Transverse colon (tissue), 4 donors: Measurements from ENCODE around the gene MANBA. TPM values are rescaled to one million over a fixed set of nuclear protein-coding genes. Genes with fewer than 3 reads are reported as not detected.

Experiments
- DNase-seq: peaks from one replicate; pipeline ENCODE4 v3.0.0-alpha.2; 2019
- H3K27ac ChIP-seq, 4 donors: fragments of 200-600 bp; sonication (generic); 2 replicates each; pipeline ENCODE4 v1.5.1; 2016 to 2018; ENCODE audit warnings: inconsistent platforms in 4 of 4
- H3K27me3 ChIP-seq: fragments of 200-600 bp; sonication (generic); 2 replicates; pipeline ENCODE4 v1.5.1; 2017; ENCODE audit warnings: inconsistent platforms
- H3K36me3 ChIP-seq, 4 donors: fragments of 200-600 bp; sonication (generic); 2 replicates each; pipeline ENCODE4 v1.5.1; 2017 to 2019; ENCODE audit warnings: inconsistent platforms in 4 of 4
- H3K4me1 ChIP-seq, 4 donors: fragments of 200-600 bp; sonication (generic); 2 replicates each; pipeline ENCODE4 v1.5.1; 2017 to 2020; ENCODE audit warnings: inconsistent platforms in 4 of 4
- H3K4me3 ChIP-seq, 4 donors: fragments of 200-600 bp; sonication (generic); 1 replicate in 1 of 4; 2 replicates in 3 of 4; pipeline versions ENCODE4 v1.5.1 to v1.6.1; 2017 to 2019; ENCODE audit warnings: inconsistent platforms in 4 of 4
- H3K9me3 ChIP-seq, 2 donors: fragments of 200-600 bp; sonication (generic); 2 replicates each; pipeline ENCODE4 v1.5.1; 2017 to 2019; ENCODE audit warnings: inconsistent platforms in 2 of 2
- CTCF ChIP-seq, 5 experiments: fragments of 200-600 bp in 3 of 5; fragments of 450-650 bp in 2 of 5; sonication (generic) in 3 of 5; IDR thresholded peaks; 1 replicate in 2 of 5; 2 replicates in 3 of 5; pipeline ENCODE4 v1.5.1; 2016 to 2017; ENCODE audit warnings: antibody characterized with exemption in 5 of 5, inconsistent platforms in 3 of 5, mild to moderate bottlenecking in 2 of 5, moderate library complexity in 1 of 5
- EP300 ChIP-seq: sonication (generic); formaldehyde crosslinking; IDR thresholded peaks from one replicate; pipeline ENCODE4 v1.6.1; 2017; ENCODE audit warnings: antibody characterized with exemption, low read depth
- POLR2A ChIP-seq: fragments of 450-650 bp; IDR thresholded peaks from one replicate; pipeline ENCODE4 v1.6.1; 2016; ENCODE audit warnings: antibody characterized with exemption, mild to moderate bottlenecking, moderate library complexity
- POLR2AphosphoS5 ChIP-seq, 3 donors: sonication (generic); formaldehyde crosslinking; IDR thresholded peaks; one replicate each; pipeline ENCODE4 v1.6.1; 2016; ENCODE audit warnings: antibody characterized with exemption in 3 of 3
- WGBS, 2 donors: methylation state at CpG; one replicate each; pipeline ENCODE4 v1.1.5; 2018; ENCODE audit warnings: low coverage in 1 of 2; 5-methylcytosine and 5-hydroxymethylcytosine counted together
- in situ Hi-C, 4 donors: fragments of 200-750 bp; cut with MboI; loops; one replicate each; pipeline versions ENCODE4 v1.15.0 to v1.15.1; 2017; ENCODE audit warnings: low sequenced_read_pairs in 3 of 4, low pct_ligation_motif_present in 1 of 4, low pct_unique_long_range_greater_than_20kb in 1 of 4
- intact Hi-C: fragments of 100-400 bp; cut with DNase I; formaldehyde crosslinking; loops from one replicate; pipeline ENCODE4 v1.15.1; 2023; ENCODE audit warnings: low total_unique reads
- total RNA-seq, 4 donors: library from RNA; depleted of rRNA; stranded (reverse); fragments of >200 nt; gene quantifications; one replicate each; pipeline ENCODE4 v1.1.0, GENCODE V29; 2016

The MANBA gene
- total RNA-seq, 4 donors from 2014 or later = 7.5 to 110 (median 27.9) TPM

DNA sequence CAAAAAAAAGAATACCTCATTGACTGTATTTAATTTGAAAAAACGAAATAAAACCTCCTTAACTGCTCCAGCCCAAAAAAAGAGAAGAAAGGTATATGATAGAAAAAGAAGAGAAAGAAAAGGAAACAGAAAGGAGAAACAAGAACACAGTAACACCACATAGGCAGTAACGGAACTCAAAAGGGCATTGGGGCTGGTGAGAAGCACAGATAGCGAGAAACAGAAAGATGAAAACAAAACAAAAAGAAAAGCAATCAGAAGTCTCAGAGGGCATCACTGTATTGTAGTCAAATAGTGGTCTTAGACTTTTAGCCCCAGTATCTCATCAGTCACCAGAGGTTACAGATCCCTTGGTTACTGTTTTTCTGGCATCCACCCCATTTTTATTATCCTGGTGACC is 171.0 kb downstream of the MANBA start:
- in situ Hi-C loops = loop anchor here in 1 of 4 donors (25.0 kb wide), 1 partner anchor 152 kb away; no protein-coding TSS in a partner anchor
- intact Hi-C loops = no loop called here
- H3K9me3 ChIP-seq = no peaks in the 10 kb centered on the region

DNA sequence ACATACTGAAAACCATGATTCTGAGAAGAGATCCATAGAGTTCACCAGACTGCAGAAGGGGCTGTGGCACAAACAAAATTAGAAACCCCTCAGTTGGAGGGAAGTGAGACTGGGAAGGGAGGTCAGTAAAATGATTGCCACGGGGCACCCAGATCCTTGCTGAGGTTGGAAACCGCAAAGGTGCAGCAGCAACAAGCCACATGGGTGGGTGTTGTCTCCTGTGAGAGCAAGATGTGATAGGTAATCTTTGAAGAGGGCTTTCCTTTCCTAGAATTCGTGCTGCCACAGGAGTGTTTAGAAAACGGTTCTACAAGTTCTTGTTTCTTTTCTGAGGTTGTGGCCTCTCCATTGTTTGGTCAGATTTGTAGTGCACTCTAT is 174.1 kb downstream of the MANBA start:
- Histone ChIP-seq H3K27ac (no peak overlapping the region), H3K9me3 (no peaks in the 10 kb centered on the region), H3K36me3 (peaks cover 0 to 54% (median 19%) of the 10 kb centered on the region in 4 donors), H3K4me3 (no peak overlapping the region), H3K27me3 (no peaks in the 10 kb centered on the region), H3K4me1 (no peaks in the 10 kb centered on the region)
- WGBS, 2 donors = 70 to 93% methylated on average over 2 to 4 of the region's 4 CpGs
- in situ Hi-C loops = loop anchor here in 1 of 4 donors (25.0 kb wide), 1 partner anchor 149 kb away; no protein-coding TSS in a partner anchor
- TF ChIP-seq CTCF (IDR thresholded peaks at IDR 0.05) (no peak), POLR2AphosphoS5 (IDR thresholded peaks at IDR 0.05) (no peak), POLR2A (no peak)
- intact Hi-C loops = no loop called here
- no peak for DNase-seq

More for the DNA sequence above, 171.0 kb downstream of the MANBA start:
- peaks cover 0 to 45% (median 13%) of the 10 kb centered on the region in 4 donors for H3K36me3 ChIP-seq
- no peaks in the 10 kb centered on the region for H3K27me3 ChIP-seq
- 85% methylated on average over 3 of the region's 3 CpGs; no CpG with 5 or more reads in 1 of the 2 donors for WGBS, 2 donors
- H3K27ac ChIP-seq = no peak overlapping the region
- H3K4me1 ChIP-seq = no peaks in the 10 kb centered on the region
- no peak for DNase-seq
- no peak overlapping the region for H3K4me3 ChIP-seq
- TF ChIP-seq POLR2AphosphoS5 (IDR thresholded peaks at IDR 0.05) (no peak), CTCF (IDR thresholded peaks at IDR 0.05) (no peak), POLR2A (no peak), EP300 (no peak)

GRCh38 chr4:102586002-102586643 is 174.6 kb downstream of the MANBA start:
- in situ Hi-C loops = loop anchor here in 1 of 4 donors (25.0 kb wide), 1 partner anchor 149 kb away; no protein-coding TSS in a partner anchor
- H3K27me3 ChIP-seq = no peaks in the 10 kb centered on the region

DNA sequence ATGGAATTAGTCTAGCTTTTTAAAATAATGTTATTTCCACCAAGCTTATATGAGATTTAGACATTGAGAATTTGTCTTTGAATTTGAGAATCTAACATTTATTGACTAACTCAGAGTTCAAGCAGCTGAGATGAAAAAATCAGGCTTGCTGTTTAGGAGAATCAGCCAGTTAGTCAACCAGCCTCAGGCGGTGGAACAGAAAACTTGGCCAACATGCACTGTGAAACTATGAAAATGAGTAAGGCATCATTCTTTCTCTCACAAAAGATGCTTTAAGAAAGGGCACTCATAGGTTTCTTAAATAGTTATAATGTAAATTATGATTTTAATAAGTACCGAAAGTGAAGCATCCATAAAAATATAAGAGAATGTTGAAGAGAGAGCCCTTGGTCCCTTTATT is 175.4 kb downstream of the MANBA start:
- H3K4me1 ChIP-seq = no peaks in the 10 kb centered on the region
- H3K27ac ChIP-seq = no peak overlapping the region
- H3K27me3 ChIP-seq = no peaks in the 10 kb centered on the region
- no peak overlapping the region for H3K4me3 ChIP-seq
- in situ Hi-C loops (loop anchor here in 1 of 4 donors (25.0 kb wide), 1 partner anchor 148 kb away; no protein-coding TSS in a partner anchor), intact Hi-C loops (no loop called here)
- TF ChIP-seq CTCF (IDR thresholded peaks at IDR 0.05) = no peak
- TF ChIP-seq EP300 = no peak
- no peak for TF ChIP-seq POLR2A
- no peak for TF ChIP-seq POLR2AphosphoS5 (IDR thresholded peaks at IDR 0.05)
- no peak for DNase-seq
- no peaks in the 10 kb centered on the region for H3K9me3 ChIP-seq
- 81 to 95% methylated on average over 2 of the region's 2 CpGs for WGBS, 2 donors
- H3K36me3 ChIP-seq = peaks cover 0 to 56% (median 24%) of the 10 kb centered on the region in 4 donors

More at GRCh38 chr4:102586002-102586643, 174.6 kb downstream of the MANBA start:
- Histone ChIP-seq H3K9me3 (no peaks in the 10 kb centered on the region), H3K27ac (no peak overlapping the region), H3K36me3 (peaks cover 0 to 57% (median 21%) of the 10 kb centered on the region in 4 donors), H3K4me1 (no peaks in the 10 kb centered on the region), H3K4me3 (no peak overlapping the region)
- intact Hi-C loops = no loop called here
- no peak for DNase-seq
- TF ChIP-seq POLR2A = no peak
- no peak for TF ChIP-seq CTCF (IDR thresholded peaks at IDR 0.05)
- no peak for TF ChIP-seq POLR2AphosphoS5 (IDR thresholded peaks at IDR 0.05)
- no peak for TF ChIP-seq EP300
- 81 to 84% methylated on average over 4 of the region's 4 CpGs for WGBS, 2 donors
